SK-N-SH (cell line): ENCODE measurements around the gene HINT1. TPM values are rescaled to one million over a fixed set of nuclear protein-coding genes. Genes with fewer than 3 reads are reported as not detected.

ENCODE experiments used
- CTCF ChIA-PET: fragments of 300-600, 350-600 bp; formaldehyde crosslinking; extraction: SDS; loops from one replicate; lab custom pipeline; 2021; lab: Yijun Ruan, JAX
- POLR2A ChIA-PET: fragments of 350-600 bp; sonication (Branson Sonifier 250); formaldehyde crosslinking; extraction: SDS; loops from one replicate; lab custom pipeline; 2020; ENCODE audit warnings: antibody characterized with exemption, inconsistent platforms; lab: Yijun Ruan, JAX
- DNase-seq: peaks from one replicate; pipeline ENCODE4 v3.0.0; 2012
- H2AFZ ChIP-seq: fragments of 200-600 bp; sonication (generic); 2 replicates; pipeline ENCODE4 v1.8.1; 2016; ENCODE audit warnings: antibody characterized with exemption, mild to moderate bottlenecking, low read depth
- H3F3A ChIP-seq: fragments of 200-600 bp; sonication (generic); replicated peaks from 2 replicates; pipeline ENCODE3; 2016; ENCODE audit warnings: antibody characterized with exemption, mild to moderate bottlenecking; ENCODE audit not compliant: insufficient read depth
- H3K27ac ChIP-seq, 2 experiments: fragments of 200-500 bp in 1 of 2; fragments of 200-600 bp in 1 of 2; sonication (Bioruptor generic) in 1 of 2; sonication (generic), shearing (Covaris generic) in 1 of 2; 2 replicates each; pipeline versions ENCODE4 v1.5.1 to v1.6.1; 2014 to 2016; ENCODE audit warnings: low read depth in 2 of 2, inconsistent platforms in 1 of 2, low read length in 1 of 2, mild to moderate bottlenecking in 1 of 2, mixed read lengths in 1 of 2
- H3K27me3 ChIP-seq: fragments of 200-600 bp; sonication (generic), shearing (Covaris generic); 2 replicates; pipeline ENCODE4 v1.6.1; 2016; ENCODE audit warnings: mixed run types; ENCODE audit not compliant: insufficient read depth
- H3K36me3 ChIP-seq, 2 experiments: fragments of 200-500 bp in 1 of 2; fragments of 200-600 bp in 1 of 2; sonication (Bioruptor generic) in 1 of 2; sonication (generic) in 1 of 2; replicated peaks in 1 of 2; 2 replicates each; pipeline versions ENCODE3 to v1.5.1; 2014 to 2016; ENCODE audit warnings: low read length in 1 of 2, mild to moderate bottlenecking in 1 of 2; ENCODE audit not compliant: insufficient read depth in 2 of 2, control insufficient read depth in 1 of 2
- H3K4me1 ChIP-seq, 2 experiments: fragments of 200-500 bp in 1 of 2; fragments of 200-600 bp in 1 of 2; sonication (Bioruptor generic) in 1 of 2; sonication (generic), shearing (Covaris generic) in 1 of 2; 2 replicates each; pipeline versions ENCODE4 v1.5.1 to v1.6.1; 2014 to 2016; ENCODE audit warnings: low read depth in 1 of 2, low read length in 1 of 2, mixed run types in 1 of 2; ENCODE audit not compliant: insufficient read depth in 2 of 2, control insufficient read depth in 1 of 2
- H3K4me2 ChIP-seq: fragments of 200-600 bp; sonication (generic), shearing (Covaris generic); 2 replicates; pipeline ENCODE4 v1.6.1; 2017; ENCODE audit warnings: mixed run types
- H3K4me3 ChIP-seq, 2 experiments: fragments of 200-500 bp in 1 of 2; fragments of 200-600 bp in 1 of 2; sonication (Bioruptor generic) in 1 of 2; sonication (generic), shearing (Covaris generic) in 1 of 2; 2 replicates each; pipeline versions ENCODE4 v1.5.1 to v1.8.1; 2014 to 2016; ENCODE audit warnings: low read depth in 2 of 2, inconsistent platforms in 1 of 2, low read length in 1 of 2, mild to moderate bottlenecking in 1 of 2, mixed read lengths in 1 of 2, moderate library complexity in 1 of 2
- H3K79me2 ChIP-seq: fragments of 200-600 bp; sonication (generic); 2 replicates; pipeline ENCODE4 v1.8.1; 2017; ENCODE audit warnings: mild to moderate bottlenecking; ENCODE audit not compliant: insufficient read depth
- H3K9ac ChIP-seq: fragments of 200-600 bp; sonication (generic); 2 replicates; pipeline ENCODE4 v1.6.1; 2017; ENCODE audit warnings: mixed run types
- H3K9me2 ChIP-seq: fragments of 200-600 bp; sonication (generic); 2 replicates; pipeline ENCODE4 v1.6.1; 2017; ENCODE audit warnings: mixed run types
- H3K9me3 ChIP-seq: fragments of 200-600 bp; sonication (generic); 2 replicates; pipeline ENCODE4 v1.6.1; 2017; ENCODE audit warnings: mixed run types, mild to moderate bottlenecking, moderate library complexity
- H4K20me1 ChIP-seq: fragments of 200-600 bp; sonication (generic); 2 replicates; pipeline ENCODE4 v1.6.1; 2017; ENCODE audit warnings: mild to moderate bottlenecking, mixed run types; ENCODE audit not compliant: insufficient read depth
- FOSL2 ChIP-seq: IDR thresholded peaks from 2 replicates; pipeline ENCODE4 v1.4.0; 2012; ENCODE audit warnings: low read depth, mild to moderate bottlenecking, moderate library complexity, borderline replicate concordance
- FOXJ3 ChIP-seq: sonication (generic); formaldehyde crosslinking; IDR thresholded peaks from 2 replicates; pipeline ENCODE4 v1.5.1; 2020; ENCODE audit warnings: mild to moderate bottlenecking, missing genetic modification reagents
- FOXM1 ChIP-seq: IDR thresholded peaks from 2 replicates; pipeline ENCODE4 v1.4.0; 2012; ENCODE audit warnings: low read depth, mild to moderate bottlenecking
- IRF3 ChIP-seq: fragments of 150-350 bp; IDR thresholded peaks from 2 replicates; pipeline ENCODE4 v1.6.1; 2016; ENCODE audit warnings: mild to moderate bottlenecking, low read depth, low read length
- MAX ChIP-seq: IDR thresholded peaks from 2 replicates; pipeline ENCODE4 v1.4.0; 2012; ENCODE audit warnings: low read depth
- NFIC ChIP-seq: IDR thresholded peaks from 2 replicates; pipeline ENCODE4 v1.4.0; 2012; ENCODE audit warnings: borderline replicate concordance
- NRF1 ChIP-seq: IDR thresholded peaks from 2 replicates; pipeline ENCODE4 v1.6.1; 2012; ENCODE audit warnings: low read depth, mild to moderate bottlenecking, low read length
- RCOR1 ChIP-seq: fragments of 150-350 bp; IDR thresholded peaks from 2 replicates; pipeline ENCODE4 v1.6.1; 2017; ENCODE audit warnings: antibody characterized with exemption, low read length
- RFX5 ChIP-seq: IDR thresholded peaks from 2 replicates; pipeline ENCODE4 v1.6.1; 2012; ENCODE audit warnings: mild to moderate bottlenecking, improper control_type of control experiment, low read length
- SIN3A ChIP-seq: IDR thresholded peaks from 2 replicates; pipeline ENCODE4 v1.6.1; 2012; ENCODE audit warnings: low read depth, mild to moderate bottlenecking, low read length, moderate library complexity, borderline replicate concordance
- USF2 ChIP-seq: fragments of 150-350 bp; IDR thresholded peaks from 2 replicates; pipeline ENCODE4 v1.6.1; 2017; ENCODE audit warnings: antibody characterized with exemption, low read length, low read depth, borderline replicate concordance
- WGBS: methylation state at CpG from one replicate; pipeline ENCODE4 v1.1.6; 2017; ENCODE audit warnings: low lambda C conversion rate; 5-methylcytosine and 5-hydroxymethylcytosine counted together
- polyA plus RNA-seq, 3 experiments: library from polyadenylated mRNA; depleted of rRNA; stranded (reverse); fragments of >200 nt; gene quantifications; 2 replicates each; pipeline ENCODE4 v1.2.3, GENCODE V29; 2012

HINT1 gene
- polyA plus RNA-seq, 1 of the 3 experiments (the other 2 are of a cell fraction), result 385 TPM

- no peak for TF ChIP-seq USF2
Observed at GRCh38 chr5:131206772-131207171, 41.7 kb upstream of the HINT1 start (continued).

GRCh38 chr5:131206061-131206460, 41.0 kb upstream of the HINT1 start:
- Histone ChIP-seq H3K36me3 (peaks cover 0 to 3% of the 10 kb centered on the region in 2 experiments), H4K20me1 (no peaks in the 10 kb centered on the region), H3K4me2 (no peak overlapping the region), H3K79me2 (no peaks in the 10 kb centered on the region), H3K27ac (no peak overlapping the region), H2AFZ (no peak overlapping the region), H3K9ac (no peak overlapping the region), H3K9me2 (no peaks in the 10 kb centered on the region), H3K27me3 (no peaks in the 10 kb centered on the region), H3K9me3 (no peaks in the 10 kb centered on the region), H3F3A (no peaks in the 10 kb centered on the region), H3K4me1 (no peaks in the 10 kb centered on the region), H3K4me3 (no peak overlapping the region)
- no peak for TF ChIP-seq IRF3
- TF ChIP-seq FOSL2, result no peak
- no peak for TF ChIP-seq USF2
- TF ChIP-seq MAX, result no peak
- no peak for TF ChIP-seq NFIC
- no peak for TF ChIP-seq RCOR1
- TF ChIP-seq SIN3A, result no peak
- no peak for TF ChIP-seq NRF1
- no peak for TF ChIP-seq FOXJ3 (CRISPR knock-in tag)
- no peak for TF ChIP-seq RFX5
- TF ChIP-seq FOXM1, result no peak
- 93% methylated on average over 2 of the region's 2 CpGs for WGBS
- ChIA-PET POLR2A (interaction anchor here (0.6 kb wide), 1 partner anchor 327 kb away, joined by 3 read pairs; no protein-coding TSS in a partner anchor), CTCF (interaction anchor here (0.6 kb wide), 1 partner anchor 9 kb away, joined by 3 read pairs; no protein-coding TSS in a partner anchor)
- no peak for DNase-seq

- TF ChIP-seq FOXM1, result no peak
- ChIA-PET POLR2A (no interaction called here), CTCF (no interaction called here)
- Histone ChIP-seq H3K27me3 (no peaks in the 10 kb centered on the region), H4K20me1 (no peaks in the 10 kb centered on the region), H3K79me2 (no peaks in the 10 kb centered on the region), H3K9ac (no peak overlapping the region), H3K4me2 (no peak overlapping the region), H2AFZ (no peak overlapping the region), H3K27ac (no peak overlapping the region), H3K9me3 (no peaks in the 10 kb centered on the region), H3K4me1 (no peaks in the 10 kb centered on the region), H3K9me2 (no peaks in the 10 kb centered on the region), H3F3A (no peaks in the 10 kb centered on the region), H3K36me3 (peaks cover under 1 to 7% of the 10 kb centered on the region in 2 experiments), H3K4me3 (no peak overlapping the region)
- DNase-seq, result no peak
- 86% methylated on average over 2 of the region's 2 CpGs for WGBS
Observed at GRCh38 chr5:131204964-131205363, 39.9 kb upstream of the HINT1 start.
